Endothelial cell of umbilical vein (primary cell): ENCODE data around the gene ENTPD1. TPM values are rescaled to one million over a fixed set of nuclear protein-coding genes. Genes with fewer than 3 reads are reported as not detected.

ENCODE experiments used
- BruUV-seq: library from RNA; stranded (reverse); fragments of 400-500 nt; replicated peaks from 2 replicates; lab custom pipeline; 2021; lab: Mats Ljungman, UMichigan
- CTCF ChIA-PET: fragments of 300-600, 350-600 bp; sonication (Branson Sonifier 250); formaldehyde crosslinking; loops from one replicate; lab custom pipeline; 2021; ENCODE audit warnings: antibody characterized with exemption, inconsistent platforms; lab: Charles Lee
- POLR2A ChIA-PET: fragments of 300-600, 350-600 bp; sonication (Branson Sonifier 250); formaldehyde crosslinking; loops from one replicate; lab custom pipeline; 2021; ENCODE audit warnings: antibody characterized with exemption, inconsistent platforms; lab: Charles Lee
- DNase-seq: peaks from one replicate; pipeline ENCODE4 v3.0.0-alpha.2; 2011; ENCODE audit warnings: low read depth, low spot score
- FAIRE-seq: peaks from 2 replicates; lab custom pipeline; 2011; peaks lifted over from hg19 to GRCh38; lab: Jason Lieb, UNC
- H2AFZ ChIP-seq: 2 replicates; pipeline ENCODE4 v1.6.0; 2012; ENCODE audit warnings: low read depth, low read length, control low read depth, inconsistent platforms
- H3K27ac ChIP-seq: 2 replicates; pipeline ENCODE4 v1.5.1; 2011; ENCODE audit warnings: low read depth, mild to moderate bottlenecking, control low read depth, low read length, moderate library complexity; ENCODE audit not compliant: insufficient read depth
- H3K27me3 ChIP-seq, 2 experiments: 2 replicates each; pipeline versions ENCODE4 v1.6.0 to v1.6.1; 2011; ENCODE audit warnings: low read length in 2 of 2, mixed read lengths in 1 of 2; ENCODE audit not compliant: control insufficient read depth in 2 of 2, insufficient read depth in 2 of 2
- H3K36me3 ChIP-seq, 2 experiments: 2 replicates in 1 of 2; 3 replicates in 1 of 2; pipeline ENCODE4 v1.5.1; 2011; ENCODE audit warnings: low read length in 2 of 2, mild to moderate bottlenecking in 1 of 2, moderate library complexity in 1 of 2; ENCODE audit not compliant: control insufficient read depth in 2 of 2, insufficient read depth in 2 of 2; ENCODE audit errors: extremely low read depth in 1 of 2
- H3K4me1 ChIP-seq: 3 replicates; pipeline ENCODE4 v1.5.1; 2011; ENCODE audit warnings: mild to moderate bottlenecking, low read length; ENCODE audit not compliant: control insufficient read depth, insufficient read depth; ENCODE audit errors: extremely low read depth
- H3K4me2 ChIP-seq: 2 replicates; pipeline ENCODE4 v1.6.1; 2011; ENCODE audit warnings: low read length, control low read depth, mixed read lengths; ENCODE audit not compliant: insufficient read depth
- H3K4me3 ChIP-seq, 3 experiments: fragments of 200-600 bp in 1 of 3; sonication (generic), shearing (Covaris generic) in 1 of 3; replicated peaks in 1 of 3; 2 replicates each; pipeline ENCODE4 v1.5.1; 2011 to 2016; ENCODE audit warnings: control low read depth in 3 of 3, low read length in 3 of 3, mild to moderate bottlenecking in 2 of 3, inconsistent platforms in 1 of 3, low read depth in 1 of 3, moderate library complexity in 1 of 3; ENCODE audit not compliant: insufficient read depth in 1 of 3
- H3K79me2 ChIP-seq: 2 replicates; pipeline ENCODE4 v1.6.0; 2012; ENCODE audit warnings: low read length, inconsistent platforms; ENCODE audit not compliant: control insufficient read depth, insufficient read depth
- H3K9ac ChIP-seq: replicated peaks from 2 replicates; pipeline ENCODE3; 2011; ENCODE audit warnings: low read length, control low read depth; ENCODE audit not compliant: insufficient read depth; ENCODE audit errors: extremely low read depth
- H3K9me1 ChIP-seq: replicated peaks from 3 replicates; pipeline ENCODE4 v1.6.0; 2011; ENCODE audit warnings: mild to moderate bottlenecking, low read length; ENCODE audit not compliant: control insufficient read depth, insufficient read depth; ENCODE audit errors: extremely low read depth
- H3K9me3 ChIP-seq: replicated peaks from 2 replicates; pipeline ENCODE4 v1.5.1; 2012; ENCODE audit warnings: low read length, inconsistent platforms; ENCODE audit not compliant: control insufficient read depth, insufficient read depth
- H4K20me1 ChIP-seq: replicated peaks from 2 replicates; pipeline ENCODE3; 2011; ENCODE audit warnings: mild to moderate bottlenecking, low read length; ENCODE audit not compliant: control insufficient read depth, insufficient read depth; ENCODE audit errors: extremely low read depth
- CTCF ChIP-seq, 2 donors: IDR thresholded peaks; 1 replicate in 1 of 2; 2 replicates in 1 of 2; pipeline ENCODE4 v1.5.1; 2011; ENCODE audit warnings: low read length in 2 of 2, mild to moderate bottlenecking in 2 of 2, moderate library complexity in 2 of 2, control low read depth in 1 of 2, inconsistent platforms in 1 of 2, low read depth in 1 of 2; ENCODE audit not compliant: insufficient read depth in 1 of 2; ENCODE audit errors: extremely low read depth in 1 of 2
- EZH2 ChIP-seq: IDR thresholded peaks from 2 replicates; pipeline ENCODE4 v1.6.1; 2012; ENCODE audit warnings: borderline replicate concordance, low read depth, mild to moderate bottlenecking, moderate library complexity, low read length, inconsistent platforms; ENCODE audit not compliant: severe bottlenecking
- FOS ChIP-seq: IDR thresholded peaks from 2 replicates; pipeline ENCODE4 v1.6.1; 2011; ENCODE audit warnings: mild to moderate bottlenecking, low read length, moderate library complexity, borderline replicate concordance; ENCODE audit not compliant: insufficient read depth
- GATA2 ChIP-seq: IDR thresholded peaks from 2 replicates; pipeline ENCODE4 v1.7.0; 2011; ENCODE audit warnings: low read depth, mild to moderate bottlenecking, moderate library complexity, mixed read lengths, low read length; ENCODE audit not compliant: insufficient read length, insufficient read depth
- JUN ChIP-seq: IDR thresholded peaks from 2 replicates; pipeline ENCODE4 v1.6.1; 2011; ENCODE audit warnings: borderline replicate concordance, low read depth; ENCODE audit not compliant: insufficient read length, insufficient read depth
- MAX ChIP-seq: IDR thresholded peaks from 2 replicates; pipeline ENCODE4 v1.6.1; 2011; ENCODE audit not compliant: insufficient read depth, insufficient read length
- MYC ChIP-seq: IDR thresholded peaks from one replicate; pipeline ENCODE4 v1.6.1; 2011; ENCODE audit warnings: mild to moderate bottlenecking, low read depth, low read length
- POLR2A ChIP-seq: IDR thresholded peaks from 2 replicates; pipeline ENCODE4 v1.6.1; 2012; ENCODE audit warnings: low read depth, mild to moderate bottlenecking, control low read depth, low read length
- POLR2AphosphoS5 ChIP-seq: IDR thresholded peaks from 2 replicates; pipeline ENCODE4 v1.6.1; 2012; ENCODE audit warnings: low read depth, mild to moderate bottlenecking, control low read depth, low read length, moderate library complexity; ENCODE audit not compliant: insufficient read depth
- dilution Hi-C: fragments of 300-500 bp; cut with MboI; formaldehyde crosslinking; loops from one replicate; pipeline ENCODE4 v1.15.0; 2019; ENCODE audit warnings: low sequenced_read_pairs; ENCODE audit not compliant: extremely low pct_ligation_motif_present
- intact Hi-C: fragments of 100-400 bp; cut with micrococcal nuclease; formaldehyde crosslinking; loops from one replicate; pipeline ENCODE4 v1.10.0; 2022
- polyA plus RNA-seq, 4 experiments: library from polyadenylated mRNA; depleted of rRNA in 3 of 4; stranded (reverse) in 3 of 4; unstranded in 1 of 4; fragments of >200 nt; gene quantifications; 2 replicates each; pipeline versions ENCODE4 v1.2.1 to v1.2.3, GENCODE V29; 2011 to 2012; ENCODE audit warnings: missing spikeins in 1 of 4
- total RNA-seq: library from RNA; stranded (reverse); gene quantifications from 2 replicates; pipeline ENCODE4 v1.2.3, GENCODE V29; 2021

Gene ENTPD1
- total and polyA plus RNA-seq, 2 donors (not counting 3 experiments of a cell fraction or from before 2014, with no cell fraction given): 10.2 to 23.0 TPM

GRCh38 chr10:95872158-95872711, 116.3 kb downstream of the ENTPD1 start:
- H3K79me2 ChIP-seq: no peaks in the 10 kb centered on the region
- no peak for DNase-seq
- H4K20me1 ChIP-seq: no peaks in the 10 kb centered on the region
- H3K9ac ChIP-seq: no peak overlapping the region
- no peak overlapping the region for H3K4me3 ChIP-seq
- H3K36me3 ChIP-seq: peaks cover 0 to 5% of the 10 kb centered on the region in 2 experiments
- dilution Hi-C loops: no loop called here
- no peak overlapping the region for H2AFZ ChIP-seq
- H3K4me1 ChIP-seq: no peaks in the 10 kb centered on the region
- no peaks in the 10 kb centered on the region for H3K9me1 ChIP-seq
- POLR2A ChIA-PET: no interaction called here
- no peaks in the 10 kb centered on the region for H3K27me3 ChIP-seq
- FAIRE-seq: no peak
- intact Hi-C loops: no loop called here
- CTCF ChIA-PET: interaction anchor here (0.9 to 1.6 kb wide), 2 partner anchors 178 to 179 kb away, joined by 3 to 7 read pairs; partner anchors contain the start of gene TCTN3
- no peaks in the 10 kb centered on the region for H3K9me3 ChIP-seq
- no peak overlapping the region for H3K4me2 ChIP-seq
- no TSS peak for BruUV-seq
- no peak for TF ChIP-seq FOS
- TF ChIP-seq JUN: no peak
- no peak for TF ChIP-seq EZH2
- TF ChIP-seq MYC: no peak
- no peak for TF ChIP-seq POLR2A
- TF ChIP-seq GATA2: no peak
- no peak for TF ChIP-seq MAX
- TF ChIP-seq POLR2AphosphoS5: no peak
- no peak for TF ChIP-seq CTCF (IDR thresholded peaks at IDR 0.05; ENCODE audit: extremely low read depth in 1 of 2, insufficient read depth in 1 of 2, low read depth in 1 of 2, low read length in 2 of 2)
- no peak overlapping the region for H3K27ac ChIP-seq
